ENCODE data around the gene IL24.

- TF ChIP-seq POLR2A (IDR thresholded peaks at IDR 0.05; ENCODE audit: low read length): no peak
- TF ChIP-seq GATA1 (IDR thresholded peaks at IDR 0.05; ENCODE audit: low read depth, low read length): no peak
These were observed 5.8 kb upstream of the IL24 start for GRCh38 chr1:206891412-206891811.

All from erythroblast (primary cell).